Measurements from ENCODE around the gene ANKRD55.

GRCh38 chr5:56253924-56254323, 20.8 kb upstream of the ANKRD55 start:
- TF ChIP-seq CTCF (conservative IDR thresholded peaks at IDR 0.05; ENCODE audit: low read length) (no peak), EZH2phosphoT487 (IDR thresholded peaks at IDR 0.05; ENCODE audit: borderline replicate concordance, low read depth, low read length) (no peak)
